HL-60 (cell line): Measurements from ENCODE around the gene NR4A2.

Experiments used
- DNase-seq, 2 experiments: peaks; one replicate each; pipeline ENCODE4 v3.0.0-alpha.2; 2010 to 2020; ENCODE audit warnings: low read depth in 1 of 2, low spot score in 1 of 2
- H3K27ac ChIP-seq: fragments of 250-450 bp; sonication (Bioruptor Pico); replicated peaks from 2 replicates; pipeline ENCODE4 v1.5.1; 2020; ENCODE audit warnings: mild to moderate bottlenecking, moderate library complexity
- H3K27me3 ChIP-seq: fragments of 250-450 bp; sonication (Bioruptor Pico); 2 replicates; pipeline ENCODE4 v1.5.1; 2021; ENCODE audit warnings: mild to moderate bottlenecking, moderate library complexity; ENCODE audit not compliant: insufficient read depth, poor library complexity, severe bottlenecking
- H3K4me3 ChIP-seq: replicated peaks from 2 replicates; pipeline ENCODE4 v1.5.1; 2011; ENCODE audit warnings: mild to moderate bottlenecking, control low read depth, low read length; ENCODE audit not compliant: insufficient read depth
- GABPA ChIP-seq: IDR thresholded peaks from 2 replicates; pipeline ENCODE4 v1.6.1; 2012; ENCODE audit warnings: low read depth
- POLR2AphosphoS5 ChIP-seq: IDR thresholded peaks from 2 replicates; pipeline ENCODE4 v1.6.1; 2012; ENCODE audit warnings: low read depth
- SPI1 ChIP-seq: IDR thresholded peaks from 2 replicates; pipeline ENCODE4 v1.6.1; 2012; ENCODE audit warnings: low read depth, mild to moderate bottlenecking, borderline replicate concordance
- TF ChIP-seq, protein P1 (sequence below): IDR thresholded peaks from one replicate; pipeline ENCODE4 v1.5.1; 2011; ENCODE audit warnings: low read length, control low read depth, inconsistent platforms; ENCODE audit not compliant: insufficient read depth
- TF ChIP-seq, protein P2 (sequence below): IDR thresholded peaks from 2 replicates; pipeline ENCODE4 v1.6.1; 2012; ENCODE audit warnings: low read depth; ENCODE audit not compliant: insufficient replicate concordance

NR4A2 gene

DNA sequence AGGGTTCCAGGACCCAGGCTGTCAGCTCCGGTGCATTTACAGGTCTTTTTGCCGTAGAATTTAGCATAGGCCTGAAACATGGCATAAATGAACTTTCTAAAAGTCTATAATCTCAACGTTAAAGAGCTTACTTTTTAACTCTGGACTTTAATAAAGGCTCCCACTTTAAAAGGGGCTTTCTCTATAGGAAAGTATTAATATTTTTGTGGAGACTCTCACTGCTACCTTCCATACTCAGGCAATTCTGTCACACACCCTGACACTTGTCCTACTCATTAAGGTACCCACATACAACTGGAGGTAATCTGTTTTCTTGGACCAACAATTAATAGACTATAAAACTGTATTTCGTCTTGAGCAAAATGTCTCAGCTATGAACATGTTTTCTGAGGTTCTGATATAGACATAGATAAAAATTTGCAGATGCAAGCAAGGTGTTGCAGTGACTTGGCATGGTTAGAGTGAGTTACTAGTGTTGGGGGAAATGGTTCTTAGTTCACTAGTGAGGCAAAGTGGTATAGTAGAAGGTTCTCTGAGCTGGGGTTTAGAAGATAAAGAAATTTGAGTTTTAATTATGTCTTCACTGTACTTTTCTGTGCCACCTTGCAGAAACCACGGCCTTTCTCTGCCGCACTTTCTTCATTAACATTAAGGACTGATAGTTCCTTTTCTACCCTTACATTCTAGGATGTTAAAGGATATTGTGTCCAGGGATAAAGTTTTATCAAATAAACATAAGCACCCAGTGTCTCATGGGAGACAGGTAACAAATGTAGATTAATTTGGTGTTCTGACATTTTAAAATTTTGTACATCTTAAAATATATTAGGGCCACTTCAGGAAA is 10.8 kb upstream of the NR4A2 start:
- TF ChIP-seq SPI1: no peak
- TF ChIP-seq GABPA: no peak
- TF ChIP-seq, protein P1, sequence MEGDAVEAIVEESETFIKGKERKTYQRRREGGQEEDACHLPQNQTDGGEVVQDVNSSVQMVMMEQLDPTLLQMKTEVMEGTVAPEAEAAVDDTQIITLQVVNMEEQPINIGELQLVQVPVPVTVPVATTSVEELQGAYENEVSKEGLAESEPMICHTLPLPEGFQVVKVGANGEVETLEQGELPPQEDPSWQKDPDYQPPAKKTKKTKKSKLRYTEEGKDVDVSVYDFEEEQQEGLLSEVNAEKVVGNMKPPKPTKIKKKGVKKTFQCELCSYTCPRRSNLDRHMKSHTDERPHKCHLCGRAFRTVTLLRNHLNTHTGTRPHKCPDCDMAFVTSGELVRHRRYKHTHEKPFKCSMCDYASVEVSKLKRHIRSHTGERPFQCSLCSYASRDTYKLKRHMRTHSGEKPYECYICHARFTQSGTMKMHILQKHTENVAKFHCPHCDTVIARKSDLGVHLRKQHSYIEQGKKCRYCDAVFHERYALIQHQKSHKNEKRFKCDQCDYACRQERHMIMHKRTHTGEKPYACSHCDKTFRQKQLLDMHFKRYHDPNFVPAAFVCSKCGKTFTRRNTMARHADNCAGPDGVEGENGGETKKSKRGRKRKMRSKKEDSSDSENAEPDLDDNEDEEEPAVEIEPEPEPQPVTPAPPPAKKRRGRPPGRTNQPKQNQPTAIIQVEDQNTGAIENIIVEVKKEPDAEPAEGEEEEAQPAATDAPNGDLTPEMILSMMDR: no peak
- TF ChIP-seq POLR2AphosphoS5: no peak
- TF ChIP-seq, protein P2, sequence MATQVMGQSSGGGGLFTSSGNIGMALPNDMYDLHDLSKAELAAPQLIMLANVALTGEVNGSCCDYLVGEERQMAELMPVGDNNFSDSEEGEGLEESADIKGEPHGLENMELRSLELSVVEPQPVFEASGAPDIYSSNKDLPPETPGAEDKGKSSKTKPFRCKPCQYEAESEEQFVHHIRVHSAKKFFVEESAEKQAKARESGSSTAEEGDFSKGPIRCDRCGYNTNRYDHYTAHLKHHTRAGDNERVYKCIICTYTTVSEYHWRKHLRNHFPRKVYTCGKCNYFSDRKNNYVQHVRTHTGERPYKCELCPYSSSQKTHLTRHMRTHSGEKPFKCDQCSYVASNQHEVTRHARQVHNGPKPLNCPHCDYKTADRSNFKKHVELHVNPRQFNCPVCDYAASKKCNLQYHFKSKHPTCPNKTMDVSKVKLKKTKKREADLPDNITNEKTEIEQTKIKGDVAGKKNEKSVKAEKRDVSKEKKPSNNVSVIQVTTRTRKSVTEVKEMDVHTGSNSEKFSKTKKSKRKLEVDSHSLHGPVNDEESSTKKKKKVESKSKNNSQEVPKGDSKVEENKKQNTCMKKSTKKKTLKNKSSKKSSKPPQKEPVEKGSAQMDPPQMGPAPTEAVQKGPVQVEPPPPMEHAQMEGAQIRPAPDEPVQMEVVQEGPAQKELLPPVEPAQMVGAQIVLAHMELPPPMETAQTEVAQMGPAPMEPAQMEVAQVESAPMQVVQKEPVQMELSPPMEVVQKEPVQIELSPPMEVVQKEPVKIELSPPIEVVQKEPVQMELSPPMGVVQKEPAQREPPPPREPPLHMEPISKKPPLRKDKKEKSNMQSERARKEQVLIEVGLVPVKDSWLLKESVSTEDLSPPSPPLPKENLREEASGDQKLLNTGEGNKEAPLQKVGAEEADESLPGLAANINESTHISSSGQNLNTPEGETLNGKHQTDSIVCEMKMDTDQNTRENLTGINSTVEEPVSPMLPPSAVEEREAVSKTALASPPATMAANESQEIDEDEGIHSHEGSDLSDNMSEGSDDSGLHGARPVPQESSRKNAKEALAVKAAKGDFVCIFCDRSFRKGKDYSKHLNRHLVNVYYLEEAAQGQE: no peak
- no peaks in the 10 kb centered on the region for H3K27me3 ChIP-seq
- H3K4me3 ChIP-seq: peak overlapping the region; percentile 55
- H3K27ac ChIP-seq: peak overlapping the region; percentile 82
- DNase-seq: no peak

DNA sequence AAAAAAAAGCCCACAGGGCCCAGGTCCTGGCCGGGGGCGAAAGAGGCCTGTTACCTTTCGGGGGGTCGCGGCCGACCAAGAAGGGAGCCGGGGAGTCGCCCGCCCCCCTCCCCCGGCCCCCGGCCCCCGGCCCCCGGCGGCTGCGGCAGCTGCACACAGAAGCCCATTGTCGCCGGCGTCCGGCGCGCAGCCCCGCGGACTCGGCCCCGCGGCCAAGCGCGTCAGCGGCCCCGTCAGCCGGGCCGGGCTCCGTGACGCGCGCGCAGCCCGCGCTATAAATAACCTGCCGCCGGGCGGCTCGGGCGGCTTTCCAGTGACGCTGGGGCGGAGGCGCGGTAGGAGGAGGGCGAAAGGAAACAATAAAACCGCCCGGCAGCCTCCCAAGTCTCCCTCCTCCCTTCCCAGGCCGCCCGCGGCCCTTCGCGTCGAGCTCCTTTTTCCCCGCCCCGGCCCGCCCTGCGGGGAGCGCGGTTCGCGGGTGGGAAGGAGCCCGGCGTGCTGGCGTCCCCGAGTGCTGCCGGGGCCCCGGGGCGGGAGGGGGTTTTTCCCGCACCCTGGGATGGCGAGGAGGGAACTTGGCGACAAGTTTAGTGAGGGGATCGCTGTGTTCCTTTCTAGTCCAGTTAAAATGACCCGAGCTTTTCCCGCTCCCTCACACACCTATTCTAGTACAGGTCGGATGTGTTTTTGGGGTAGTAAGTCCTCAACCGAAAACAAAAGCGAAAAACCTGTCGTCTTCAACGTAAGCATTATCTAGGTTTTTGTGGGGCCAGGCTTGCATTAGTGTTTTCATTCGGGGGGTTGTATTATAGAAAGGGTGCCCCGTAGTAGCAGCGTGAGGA is 10.0 kb upstream of the NR4A2 start:
- Histone ChIP-seq H3K4me3 (peak overlapping the region; percentile 56), H3K27me3 (no peaks in the 10 kb centered on the region), H3K27ac (peak overlapping the region; percentile 99)
- TF ChIP-seq POLR2AphosphoS5 (no peak), SPI1 (no peak), GABPA (no peak)
- TF ChIP-seq, protein P1: no peak
- TF ChIP-seq, protein P2: no peak
- DNase-seq: peak in 1 of 2 experiments; percentile 87

GRCh38 chr2:156341452-156342253 is 9.1 kb upstream of the NR4A2 start:
- peak overlapping the region; percentile 56 for H3K4me3 ChIP-seq
- peak; percentile 74 to 91 for DNase-seq
- H3K27me3 ChIP-seq: no peaks in the 10 kb centered on the region
- H3K27ac ChIP-seq: peak overlapping the region; percentile 99
- TF ChIP-seq POLR2AphosphoS5 (peak; percentile 87), SPI1 (peak; percentile 36; the same call in 1 of the 2 replicates), GABPA (peak; percentile 38; the same call in 1 of the 2 replicates)
- TF ChIP-seq, protein P1: no peak
